ENCODE measurements around the gene TMEM182. TPM values are rescaled to one million over a fixed set of nuclear protein-coding genes. Genes with fewer than 3 reads are reported as not detected.

TMEM182 gene
- total RNA-seq, 3 donors from 2014 or later: 4.8 to 5.4 (median 5.0) TPM

GRCh38 chr2:102749938-102750337, 11.9 kb upstream of the TMEM182 start:
- DNase-seq (no peak), ATAC-seq (no peak)
- Mint-ChIP-seq H3K27me3 (ENCODE audit: low read depth) (no peaks in the 10 kb centered on the region), H3K36me3 (ENCODE audit: insufficient read depth) (no peaks in the 10 kb centered on the region), H3K9me3 (peaks cover 4% of the 10 kb centered on the region), H3K4me1 (ENCODE audit: low read depth) (no peaks in the 10 kb centered on the region), H3K4me3 (no peak overlapping the region)

DNA sequence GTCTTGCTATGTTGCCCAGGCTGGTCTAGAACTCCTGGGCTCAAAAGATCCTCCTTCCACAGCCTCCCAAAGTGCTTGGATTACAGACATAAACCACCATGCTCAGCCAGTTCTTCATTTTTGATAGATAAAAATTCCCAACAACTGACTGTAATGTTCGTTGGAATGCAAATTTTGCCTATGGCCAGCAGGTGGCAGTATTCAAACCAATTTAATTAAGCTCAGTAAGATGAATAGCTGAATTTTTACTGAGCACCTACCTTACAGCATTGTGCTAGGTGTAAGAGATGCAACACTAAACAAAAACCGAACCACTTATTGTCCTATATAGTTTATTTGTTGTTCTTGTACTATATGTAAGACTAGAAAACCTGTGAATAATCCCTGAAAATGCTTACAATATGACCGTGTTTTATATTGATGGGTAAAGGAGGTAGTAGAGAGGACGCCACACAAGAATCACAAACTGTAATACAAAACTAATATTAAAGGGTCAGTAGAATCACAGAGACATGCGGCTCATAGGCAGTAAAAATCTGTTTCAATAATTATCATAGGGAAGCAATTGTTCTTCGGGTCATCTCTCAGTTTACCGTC, 8.2 kb upstream of the TMEM182 start:
- DNase-seq (no peak), ATAC-seq (no peak)
- Mint-ChIP-seq H3K9me3 (no peaks in the 10 kb centered on the region), H3K27me3 (ENCODE audit: low read depth) (no peaks in the 10 kb centered on the region), H3K36me3 (ENCODE audit: insufficient read depth) (peaks cover 3% of the 10 kb centered on the region), H3K4me1 (ENCODE audit: low read depth) (no peaks in the 10 kb centered on the region), H3K4me3 (no peak overlapping the region)

DNA sequence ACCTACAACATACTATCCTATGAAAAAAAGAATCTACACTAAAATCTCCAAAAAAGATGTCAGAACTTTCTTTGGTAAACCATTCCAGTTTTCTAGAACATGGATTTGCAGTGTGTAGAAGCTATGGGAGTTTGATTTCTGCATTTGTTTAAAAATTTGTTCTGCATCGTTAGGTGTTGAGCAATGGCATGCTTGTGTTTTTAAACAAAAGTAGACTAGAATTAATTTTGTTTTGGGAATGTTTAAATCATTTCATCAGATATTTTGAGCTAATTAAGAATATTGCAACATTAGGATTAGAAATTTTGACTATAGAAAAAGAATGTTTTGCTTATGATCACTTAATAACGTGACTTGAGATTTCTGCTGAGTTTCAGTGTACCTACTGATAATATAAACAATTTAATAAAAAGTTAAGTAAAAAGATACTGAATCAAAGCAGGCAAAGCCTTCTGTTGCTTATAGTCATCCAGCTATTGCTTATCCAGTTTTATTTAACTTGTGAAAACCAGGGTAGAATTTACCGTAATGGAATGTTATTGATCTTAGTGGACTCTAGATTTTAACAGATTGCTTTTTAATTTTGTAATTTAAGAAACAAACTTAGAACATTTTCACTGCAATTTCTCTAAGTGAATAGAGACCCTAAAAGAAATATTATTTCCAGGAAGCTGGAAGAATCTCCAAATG, 7.2 kb upstream of the TMEM182 start:
- Mint-ChIP-seq H3K4me1 (ENCODE audit: low read depth) (no peaks in the 10 kb centered on the region), H3K9me3 (no peaks in the 10 kb centered on the region), H3K27me3 (ENCODE audit: low read depth) (no peaks in the 10 kb centered on the region), H3K4me3 (no peak overlapping the region), H3K36me3 (ENCODE audit: insufficient read depth) (peaks cover 3% of the 10 kb centered on the region)
- no peak for ATAC-seq
- no peak for DNase-seq

- H3K4me3 Mint-ChIP-seq: no peak overlapping the region
- H3K27me3 Mint-ChIP-seq (ENCODE audit: low read depth): no peaks in the 10 kb centered on the region
- DNase-seq (no peak), ATAC-seq (no peak)
- peaks cover 3% of the 10 kb centered on the region for H3K36me3 Mint-ChIP-seq (ENCODE audit: insufficient read depth)
- no peaks in the 10 kb centered on the region for H3K9me3 Mint-ChIP-seq
- H3K4me1 Mint-ChIP-seq (ENCODE audit: low read depth): no peaks in the 10 kb centered on the region
Measured at GRCh38 chr2:102755284-102755683, 6.5 kb upstream of the TMEM182 start.

DNA sequence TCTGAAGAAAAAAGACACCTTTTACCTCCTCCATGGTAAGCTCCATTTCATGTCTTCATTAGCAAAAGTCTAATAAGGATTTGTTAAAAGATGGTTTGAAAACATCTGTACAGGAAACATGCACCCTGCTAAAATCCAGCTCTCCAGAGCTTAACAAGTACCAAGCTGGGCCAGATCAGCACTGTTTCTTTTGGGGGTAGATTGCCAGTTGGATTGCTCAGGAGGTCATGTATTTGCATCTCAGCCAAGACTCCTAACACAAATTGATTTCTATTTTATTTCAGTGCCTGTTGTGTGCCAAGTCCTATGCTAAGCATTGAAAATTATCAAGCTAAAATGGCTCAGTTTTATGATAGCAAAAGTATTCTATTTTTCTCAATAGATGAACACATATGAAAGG, 3.4 kb upstream of the TMEM182 start:
- H3K36me3 Mint-ChIP-seq (ENCODE audit: insufficient read depth): peaks cover 10% of the 10 kb centered on the region
- no peak overlapping the region for H3K4me3 Mint-ChIP-seq
- H3K27me3 Mint-ChIP-seq (ENCODE audit: low read depth): no peaks in the 10 kb centered on the region
- DNase-seq (no peak), ATAC-seq (no peak)
- no peaks in the 10 kb centered on the region for H3K4me1 Mint-ChIP-seq (ENCODE audit: low read depth)
- no peaks in the 10 kb centered on the region for H3K9me3 Mint-ChIP-seq

GRCh38 chr2:102764083-102764482, 2.3 kb downstream of the TMEM182 start:
- H3K27me3 Mint-ChIP-seq (ENCODE audit: low read depth): no peaks in the 10 kb centered on the region
- peaks cover 29% of the 10 kb centered on the region for H3K36me3 Mint-ChIP-seq (ENCODE audit: insufficient read depth)
- ATAC-seq: no peak
- no peak overlapping the region for H3K4me3 Mint-ChIP-seq
- H3K4me1 Mint-ChIP-seq (ENCODE audit: low read depth): no peaks in the 10 kb centered on the region
- no peaks in the 10 kb centered on the region for H3K9me3 Mint-ChIP-seq
- no peak for DNase-seq

DNA sequence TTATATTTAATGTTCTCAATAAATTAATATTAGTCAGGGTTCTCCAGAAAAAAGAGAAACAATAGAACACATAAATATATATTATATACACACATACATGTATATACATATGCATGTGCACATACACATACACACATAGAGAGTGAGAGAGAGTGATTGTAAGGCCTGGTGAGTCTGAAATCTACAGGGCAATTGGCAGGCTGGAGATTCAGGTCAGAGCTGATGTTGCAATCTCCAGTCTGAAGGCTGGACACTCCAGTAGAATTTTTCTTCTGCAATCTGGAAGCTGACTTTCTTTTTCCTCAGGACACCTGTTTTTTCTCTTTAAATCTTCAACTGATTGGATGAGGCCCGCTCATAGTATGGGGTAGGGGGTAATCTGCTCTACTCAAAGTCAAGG, 3.2 kb downstream of the TMEM182 start:
- DNase-seq (no peak), ATAC-seq (no peak)
- Mint-ChIP-seq H3K36me3 (ENCODE audit: insufficient read depth) (peaks cover 35% of the 10 kb centered on the region), H3K27me3 (ENCODE audit: low read depth) (no peaks in the 10 kb centered on the region), H3K4me3 (no peak overlapping the region), H3K4me1 (ENCODE audit: low read depth) (no peaks in the 10 kb centered on the region), H3K9me3 (no peaks in the 10 kb centered on the region)

GRCh38 chr2:102768253-102768652, 6.4 kb downstream of the TMEM182 start:
- no peaks in the 10 kb centered on the region for H3K4me1 Mint-ChIP-seq (ENCODE audit: low read depth)

GRCh38 chr2:102768892-102769291, 7.1 kb downstream of the TMEM182 start:
- Mint-ChIP-seq H3K27me3 (ENCODE audit: low read depth) (no peaks in the 10 kb centered on the region), H3K4me1 (ENCODE audit: low read depth) (no peaks in the 10 kb centered on the region), H3K36me3 (ENCODE audit: insufficient read depth) (peaks cover 34% of the 10 kb centered on the region), H3K4me3 (no peak overlapping the region), H3K9me3 (no peaks in the 10 kb centered on the region)
- no peak for DNase-seq
- no peak for ATAC-seq

More at GRCh38 chr2:102768253-102768652, 6.4 kb downstream of the TMEM182 start:
- ATAC-seq: no peak
- no peak for DNase-seq
- H3K9me3 Mint-ChIP-seq: no peaks in the 10 kb centered on the region
- H3K27me3 Mint-ChIP-seq (ENCODE audit: low read depth): no peaks in the 10 kb centered on the region
- H3K36me3 Mint-ChIP-seq (ENCODE audit: insufficient read depth): peaks cover 34% of the 10 kb centered on the region
- no peak overlapping the region for H3K4me3 Mint-ChIP-seq

DNA sequence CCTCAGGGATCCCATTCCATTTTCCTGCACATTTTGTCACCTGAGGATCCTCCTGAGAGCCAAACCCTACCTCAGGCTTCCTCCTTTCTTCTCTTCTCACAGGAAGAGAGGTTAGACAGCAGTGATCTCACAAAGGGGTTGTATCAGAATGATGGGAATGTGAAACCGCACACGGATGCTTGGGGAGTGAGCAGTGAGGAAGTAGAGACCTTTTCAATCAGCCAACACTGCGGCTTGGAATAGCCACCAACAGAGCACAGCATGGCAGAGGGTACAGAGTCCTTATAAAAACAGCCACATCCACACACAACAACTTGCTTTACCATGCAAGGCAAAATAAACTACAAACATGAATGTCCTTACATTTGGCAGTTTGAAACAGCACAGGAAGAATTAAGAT, 8.7 kb downstream of the TMEM182 start:
- ATAC-seq: no peak
- Mint-ChIP-seq H3K4me1 (ENCODE audit: low read depth) (no peaks in the 10 kb centered on the region), H3K36me3 (ENCODE audit: insufficient read depth) (peaks cover 28% of the 10 kb centered on the region), H3K9me3 (no peaks in the 10 kb centered on the region), H3K4me3 (no peak overlapping the region), H3K27me3 (ENCODE audit: low read depth) (no peaks in the 10 kb centered on the region)
- DNase-seq: no peak

GRCh38 chr2:102771114-102771513, 9.3 kb downstream of the TMEM182 start:
- Mint-ChIP-seq H3K9me3 (no peaks in the 10 kb centered on the region), H3K4me3 (no peak overlapping the region), H3K27me3 (ENCODE audit: low read depth) (no peaks in the 10 kb centered on the region), H3K36me3 (ENCODE audit: insufficient read depth) (peaks cover 24% of the 10 kb centered on the region), H3K4me1 (ENCODE audit: low read depth) (no peaks in the 10 kb centered on the region)
- ATAC-seq (no peak), DNase-seq (no peak)

GRCh38 chr2:102772659-102773058, 10.8 kb downstream of the TMEM182 start:
- H3K4me3 Mint-ChIP-seq: no peak overlapping the region
- no peaks in the 10 kb centered on the region for H3K9me3 Mint-ChIP-seq
- H3K4me1 Mint-ChIP-seq (ENCODE audit: low read depth): no peaks in the 10 kb centered on the region
- H3K36me3 Mint-ChIP-seq (ENCODE audit: insufficient read depth): peaks cover 27% of the 10 kb centered on the region
- H3K27me3 Mint-ChIP-seq (ENCODE audit: low read depth): no peaks in the 10 kb centered on the region
- no peak for ATAC-seq
- DNase-seq: no peak

- DNase-seq: no peak
- Mint-ChIP-seq H3K4me3 (no peak overlapping the region), H3K9me3 (no peaks in the 10 kb centered on the region), H3K4me1 (ENCODE audit: low read depth) (no peaks in the 10 kb centered on the region), H3K27me3 (ENCODE audit: low read depth) (no peaks in the 10 kb centered on the region), H3K36me3 (ENCODE audit: insufficient read depth) (peaks cover 21% of the 10 kb centered on the region)
- no peak for ATAC-seq
Measured at GRCh38 chr2:102773149-102773705, 11.4 kb downstream of the TMEM182 start.

DNA sequence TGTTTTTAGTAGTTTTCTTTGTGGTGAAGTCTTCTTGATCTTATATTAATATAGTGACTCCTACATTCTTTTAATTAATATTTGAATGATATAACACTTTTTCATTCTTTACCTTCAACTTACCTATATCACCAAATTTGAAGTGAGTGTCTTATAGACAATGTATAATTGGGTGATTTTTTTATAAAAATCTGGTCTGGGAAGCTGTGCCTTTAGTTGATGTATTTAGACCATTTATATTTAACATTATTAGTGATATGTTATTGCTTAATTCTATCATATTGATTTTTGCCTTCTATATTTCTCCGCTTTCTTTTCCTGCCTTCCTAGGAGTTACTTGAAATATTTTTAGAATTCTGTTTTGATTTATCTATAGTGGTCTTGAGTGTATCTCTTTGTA, 16.4 kb downstream of the TMEM182 start:
- ATAC-seq: no peak
- Mint-ChIP-seq H3K9me3 (no peaks in the 10 kb centered on the region), H3K27me3 (ENCODE audit: low read depth) (no peaks in the 10 kb centered on the region), H3K4me3 (no peak overlapping the region), H3K36me3 (ENCODE audit: insufficient read depth) (peaks cover 14% of the 10 kb centered on the region), H3K4me1 (ENCODE audit: low read depth) (no peaks in the 10 kb centered on the region)
- DNase-seq: no peak

DNA sequence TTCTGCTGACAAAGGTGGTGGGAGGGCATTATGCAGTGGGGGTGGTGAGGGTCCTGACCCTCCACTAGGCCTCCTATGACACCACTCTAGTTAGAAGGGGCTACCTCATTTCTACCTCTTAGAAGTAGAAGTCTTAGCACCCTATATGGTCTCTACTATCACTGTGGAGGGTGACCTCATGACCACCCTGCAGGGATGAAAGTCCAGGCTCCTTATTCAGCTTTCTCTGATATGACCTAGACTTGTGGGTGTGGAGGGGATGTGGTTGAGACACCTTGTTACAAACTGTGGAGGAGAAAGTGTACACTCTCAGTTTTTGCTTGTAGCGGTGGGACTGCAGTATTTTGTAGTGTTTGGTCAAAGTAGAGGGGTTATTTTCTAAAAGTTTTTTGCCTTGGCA, 18.6 kb downstream of the TMEM182 start:
- Mint-ChIP-seq H3K36me3 (ENCODE audit: insufficient read depth) (peaks cover 12% of the 10 kb centered on the region), H3K9me3 (no peaks in the 10 kb centered on the region), H3K27me3 (ENCODE audit: low read depth) (no peaks in the 10 kb centered on the region), H3K4me1 (ENCODE audit: low read depth) (no peaks in the 10 kb centered on the region), H3K4me3 (no peak overlapping the region)
- DNase-seq: no peak
- no peak for ATAC-seq
